NB4 (cell line): ENCODE measurements around the gene TPSB2.

Source experiments
- DNase-seq: peaks from one replicate; pipeline ENCODE4 v3.0.0; 2010; ENCODE audit warnings: low read depth
- H3K4me3 ChIP-seq: one replicate; pipeline ENCODE4 v1.5.1; 2011; ENCODE audit warnings: mild to moderate bottlenecking, low read depth, low read length, moderate library complexity
- CTCF ChIP-seq: IDR thresholded peaks from one replicate; pipeline ENCODE4 v1.5.1; 2012; ENCODE audit warnings: low read depth, low read length
- MYC ChIP-seq: IDR thresholded peaks from 2 replicates; pipeline ENCODE4 v1.6.1; 2011; ENCODE audit warnings: low read depth, low read length
- POLR2A ChIP-seq: IDR thresholded peaks from 2 replicates; pipeline ENCODE4 v1.6.1; 2011; ENCODE audit warnings: mild to moderate bottlenecking; ENCODE audit not compliant: insufficient read length; ENCODE audit errors: extremely low read depth
- TF ChIP-seq, protein P1 (sequence below): IDR thresholded peaks from 2 replicates; pipeline ENCODE4 v1.6.1; 2011; ENCODE audit warnings: low read depth, low read length

Gene TPSB2

GRCh38 chr16:1221628-1222552, 8.1 kb downstream of the TPSB2 start:
- TF ChIP-seq CTCF (no peak), MYC (no peak), POLR2A (no peak)
- TF ChIP-seq, protein P1, sequence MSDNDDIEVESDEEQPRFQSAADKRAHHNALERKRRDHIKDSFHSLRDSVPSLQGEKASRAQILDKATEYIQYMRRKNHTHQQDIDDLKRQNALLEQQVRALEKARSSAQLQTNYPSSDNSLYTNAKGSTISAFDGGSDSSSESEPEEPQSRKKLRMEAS: no peak
- no peak overlapping the region for H3K4me3 ChIP-seq
- no peak for DNase-seq

- H3K4me3 ChIP-seq: no peak overlapping the region
- DNase-seq: no peak
- TF ChIP-seq MYC: no peak
- no peak for TF ChIP-seq CTCF
- TF ChIP-seq, protein P1: no peak
- TF ChIP-seq POLR2A: no peak
Measured at GRCh38 chr16:1220841-1221627, 8.9 kb downstream of the TPSB2 start.

GRCh38 chr16:1220098-1220728, 9.8 kb downstream of the TPSB2 start:
- DNase-seq: no peak
- no peak for TF ChIP-seq MYC
- TF ChIP-seq, protein P1: no peak
- H3K4me3 ChIP-seq: no peak overlapping the region

- TF ChIP-seq MYC: no peak
- TF ChIP-seq CTCF: no peak
- no peak for DNase-seq
- H3K4me3 ChIP-seq: no peak overlapping the region
Measured at GRCh38 chr16:1218930-1219611, 10.9 kb downstream of the TPSB2 start.

- TF ChIP-seq, protein P1: no peak
- TF ChIP-seq CTCF (no peak), MYC (no peak), POLR2A (no peak)
- no peak overlapping the region for H3K4me3 ChIP-seq
- DNase-seq: no peak
Measured at GRCh38 chr16:1218061-1218929, 11.7 kb downstream of the TPSB2 start.
